HG02840 (cell line): ENCODE data around the gene DPYSL4.

Source experiments
- ATAC-seq: cut with Tn5 transposase; IDR thresholded peaks from one replicate; pipeline ENCODE4 v1.9.1; 2021; ENCODE audit warnings: mild to moderate bottlenecking, moderate library complexity, moderate number of reproducible peaks; ENCODE audit not compliant: unreplicated experiment, low FRiP score

DPYSL4 gene

GRCh38 chr10:132175907-132176581 is 10.7 kb upstream of the DPYSL4 start:
- ATAC-seq: no peak

GRCh38 chr10:132176623-132177500 is 9.9 kb upstream of the DPYSL4 start:
- no peak for ATAC-seq

- no peak for ATAC-seq
Measured at GRCh38 chr10:132178046-132178445, 8.7 kb upstream of the DPYSL4 start.

GRCh38 chr10:132178672-132179545 is 7.8 kb upstream of the DPYSL4 start:
- no peak for ATAC-seq

GRCh38 chr10:132179551-132180392 is 7.0 kb upstream of the DPYSL4 start:
- no peak for ATAC-seq

GRCh38 chr10:132180736-132181135 is 6.0 kb upstream of the DPYSL4 start:
- no peak for ATAC-seq

GRCh38 chr10:132181691-132182425 is 4.9 kb upstream of the DPYSL4 start:
- no peak for ATAC-seq

GRCh38 chr10:132182591-132182990 is 4.2 kb upstream of the DPYSL4 start:
- no peak for ATAC-seq

GRCh38 chr10:132183046-132183445 is 3.7 kb upstream of the DPYSL4 start:
- ATAC-seq: no peak

GRCh38 chr10:132184816-132185593 is 1.7 kb upstream of the DPYSL4 start:
- no peak for ATAC-seq

- no peak for ATAC-seq
Measured at GRCh38 chr10:132185601-132186487, 904 bp upstream of the DPYSL4 start.

- ATAC-seq: no peak
Measured at GRCh38 chr10:132187430-132188138, 836 bp downstream of the DPYSL4 start.

- ATAC-seq: no peak
Measured at GRCh38 chr10:132188331-132188730, 1.6 kb downstream of the DPYSL4 start.

GRCh38 chr10:132189016-132189415 is 2.3 kb downstream of the DPYSL4 start:
- ATAC-seq: no peak

- no peak for ATAC-seq
Measured at GRCh38 chr10:132189810-132190422, 3.2 kb downstream of the DPYSL4 start.
